KBM-7 (cell line): ENCODE data around the gene FRYL.
"Not testable (repeated sequence)": the region's sequence is repeated elsewhere in the genome, so short reads cannot be mapped to it uniquely, and the experiment has no call there.

Source experiments
- DNase-seq: peaks from one replicate; pipeline ENCODE4 v3.0.0-alpha.2; 2015
- in situ Hi-C: fragments of 300-500 bp; cut with MboI; formaldehyde crosslinking; loops from 2 replicates; pipeline ENCODE4 v1.14.3; 2020; ENCODE audit warnings: low sequenced_read_pairs, low pct_unique_long_range_greater_than_20kb, mixed read lengths

The FRYL gene

GRCh38 chr4:48640225-48640624, 139.9 kb downstream of the FRYL start:
- DNase-seq: no peak
- in situ Hi-C loops: no loop called here

GRCh38 chr4:48639807-48640206, 140.3 kb downstream of the FRYL start:
- DNase-seq: no peak

GRCh38 chr4:48638586-48638985, 141.5 kb downstream of the FRYL start:
- in situ Hi-C loops, DNase-seq: not testable (repeated sequence)

More at GRCh38 chr4:48639807-48640206, 140.3 kb downstream of the FRYL start:
- in situ Hi-C loops: no loop called here

GRCh38 chr4:48636911-48637310, 143.2 kb downstream of the FRYL start:
- no peak for DNase-seq
- in situ Hi-C loops: no loop called here

- in situ Hi-C loops: no loop called here
- no peak for DNase-seq
Observed at GRCh38 chr4:48635980-48636379, 144.1 kb downstream of the FRYL start.

GRCh38 chr4:48635310-48635709, 144.8 kb downstream of the FRYL start:
- in situ Hi-C loops: no loop called here
- no peak for DNase-seq

- in situ Hi-C loops: no loop called here
Observed at GRCh38 chr4:48634688-48635308, 145.3 kb downstream of the FRYL start.

GRCh38 chr4:48633657-48634056, 146.4 kb downstream of the FRYL start:
- DNase-seq: no peak
- in situ Hi-C loops: no loop called here

More at GRCh38 chr4:48634688-48635308, 145.3 kb downstream of the FRYL start:
- no peak for DNase-seq

- in situ Hi-C loops: no loop called here
- DNase-seq: peak; percentile 51
Observed at GRCh38 chr4:48629458-48629857, 150.6 kb downstream of the FRYL start.

- in situ Hi-C loops: no loop called here
- DNase-seq: no peak
Observed at GRCh38 chr4:48623182-48623780, 156.8 kb downstream of the FRYL start.

GRCh38 chr4:48620831-48621230, 159.2 kb downstream of the FRYL start:
- in situ Hi-C loops: no loop called here

GRCh38 chr4:48620093-48620492, 160.0 kb downstream of the FRYL start:
- in situ Hi-C loops: no loop called here
- no peak for DNase-seq

More at GRCh38 chr4:48620831-48621230, 159.2 kb downstream of the FRYL start:
- no peak for DNase-seq

GRCh38 chr4:48604527-48604926, 175.6 kb downstream of the FRYL start:
- in situ Hi-C loops: no loop called here
- no peak for DNase-seq

- DNase-seq: no peak
- in situ Hi-C loops: no loop called here
Observed at GRCh38 chr4:48604041-48604440, 176.0 kb downstream of the FRYL start.

- no peak for DNase-seq
- in situ Hi-C loops: no loop called here
Observed at GRCh38 chr4:48603366-48604003, 176.6 kb downstream of the FRYL start.

GRCh38 chr4:48602763-48603162, 177.3 kb downstream of the FRYL start:
- in situ Hi-C loops: no loop called here
- no peak for DNase-seq

GRCh38 chr4:48602222-48602621, 177.9 kb downstream of the FRYL start:
- in situ Hi-C loops: no loop called here

GRCh38 chr4:48596336-48596735, 183.7 kb downstream of the FRYL start:
- in situ Hi-C loops: no loop called here
- no peak for DNase-seq

More at GRCh38 chr4:48602222-48602621, 177.9 kb downstream of the FRYL start:
- DNase-seq: no peak

GRCh38 chr4:48594180-48594579, 185.9 kb downstream of the FRYL start:
- in situ Hi-C loops: no loop called here
- DNase-seq: no peak

GRCh38 chr4:48591372-48591771, 188.7 kb downstream of the FRYL start:
- in situ Hi-C loops: no loop called here
- DNase-seq: no peak
